ENCODE measurements around the gene GAB3.
"Not testable (repeated sequence)": the region's sequence is repeated elsewhere in the genome, so short reads cannot be mapped to it uniquely, and the experiment has no call there.

Gene GAB3

GRCh38 chrX:154658187-154658586 is 92.7 kb downstream of the GAB3 start:
- no peak for DNase-seq (ENCODE audit: low read depth, low spot score)

- no peak for DNase-seq (ENCODE audit: low read depth, low spot score)
Observed at GRCh38 chrX:154657226-154657805, 93.6 kb downstream of the GAB3 start.

DNA sequence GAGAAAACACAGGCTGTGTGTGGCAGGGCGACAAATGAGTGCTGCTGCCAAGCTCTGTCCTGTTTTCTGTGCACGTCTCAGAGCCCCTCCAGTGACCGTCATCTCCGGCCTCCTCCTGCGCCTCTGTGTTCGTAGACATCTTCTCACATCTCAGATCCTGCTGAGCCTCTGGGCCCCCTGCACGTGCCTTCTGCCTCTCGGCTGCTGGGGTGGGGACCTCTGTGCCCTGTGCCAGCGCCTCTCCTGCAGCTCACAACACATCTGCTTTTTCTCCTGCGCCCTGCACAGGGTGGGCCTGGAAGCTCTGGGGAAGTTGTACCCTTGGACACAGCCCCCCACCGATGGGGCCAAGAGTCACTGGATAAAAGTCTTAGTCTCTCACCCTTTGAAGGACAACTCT is 95.1 kb downstream of the GAB3 start:
- DNase-seq (ENCODE audit: low read depth, low spot score) = no peak

GRCh38 chrX:154655346-154655745 is 95.5 kb downstream of the GAB3 start:
- no peak for DNase-seq (ENCODE audit: low read depth, low spot score)

DNA sequence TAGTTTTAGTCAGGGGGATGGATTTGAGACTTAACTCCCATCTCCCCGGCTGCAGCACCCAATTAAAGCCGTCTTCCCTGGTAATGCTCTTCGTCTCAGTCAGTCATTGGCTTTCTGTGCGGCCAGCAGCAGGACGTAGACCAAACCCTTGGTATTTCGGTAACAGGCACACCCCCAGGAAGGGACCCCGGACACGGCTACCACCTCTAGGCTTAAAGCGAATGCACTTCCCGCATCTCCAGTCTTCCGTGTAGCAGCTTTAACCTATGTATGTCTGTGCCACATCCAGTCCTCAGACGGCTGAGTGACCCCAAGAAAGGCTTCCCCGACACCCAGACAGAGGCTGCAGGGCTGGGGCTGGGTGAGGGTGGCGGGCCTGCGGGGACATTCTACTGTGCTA is 96.0 kb downstream of the GAB3 start:
- DNase-seq (ENCODE audit: low read depth, low spot score) = no peak

DNA sequence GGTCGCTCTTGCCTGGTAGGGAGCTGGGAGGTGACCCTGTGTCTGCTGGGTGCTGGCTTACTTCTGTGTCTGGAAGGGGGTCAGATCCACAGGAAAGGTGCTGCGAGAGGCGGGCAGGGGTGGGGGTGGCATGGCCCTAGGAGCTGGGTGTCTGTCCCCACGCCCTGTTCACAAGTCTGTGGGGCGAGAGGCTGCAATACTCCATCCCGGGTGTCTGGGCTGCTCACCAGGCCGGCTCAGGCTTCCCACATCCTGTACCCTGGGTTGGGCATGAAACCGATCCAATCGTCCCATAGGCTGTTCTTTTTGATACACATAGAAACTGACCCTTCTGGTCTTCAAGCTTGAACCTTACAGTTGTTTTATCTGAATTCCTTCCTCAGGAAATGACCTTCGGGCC is 96.5 kb downstream of the GAB3 start:
- DNase-seq (ENCODE audit: low read depth, low spot score) = no peak

DNA sequence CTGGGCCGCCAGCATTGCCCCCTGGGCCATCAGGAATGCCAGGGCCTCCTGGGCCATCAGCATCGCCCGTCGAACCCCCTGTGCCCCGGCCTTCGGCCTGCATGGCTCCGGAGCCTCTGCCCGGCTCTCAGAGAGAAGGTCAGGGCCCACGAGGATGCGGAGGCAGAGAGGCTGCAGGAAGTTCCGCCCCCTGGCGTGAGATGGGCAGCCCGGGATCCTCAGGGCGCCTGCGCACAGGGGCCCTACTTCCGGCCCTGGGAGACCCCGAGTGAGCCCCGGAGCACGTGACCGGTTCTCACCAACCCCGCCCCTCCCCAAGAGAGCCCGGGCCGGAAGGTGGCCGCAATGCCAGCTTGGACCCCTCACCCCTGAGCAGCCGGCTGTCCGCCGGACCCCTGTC is 97.5 kb downstream of the GAB3 start, which contains the start of gene CTAG2:
Gene CTAG2, minus strand, starts transcription at position 167 of the 400 bp plus-strand sequence. Its CDS starts 64 bp downstream, at position 103.
- not testable (repeated sequence) for DNase-seq (ENCODE audit: low read depth, low spot score)

DNA sequence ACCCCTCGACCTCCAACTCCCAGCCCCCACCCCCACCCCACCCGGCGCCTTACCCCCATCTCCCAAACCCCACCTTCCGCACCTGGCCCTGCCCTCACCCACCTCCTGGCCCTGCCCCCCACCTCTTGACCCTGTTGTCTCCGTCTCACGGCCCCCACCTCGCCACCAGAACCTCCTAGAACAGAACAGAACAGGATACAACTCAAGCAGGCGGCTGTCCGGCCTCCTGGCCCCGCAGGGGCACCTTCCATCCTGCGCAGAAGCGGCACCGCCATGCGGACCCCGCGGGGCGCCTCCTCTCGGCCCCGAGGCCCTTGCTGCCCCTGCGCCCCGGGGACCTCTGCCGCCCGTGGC is 97.9 kb downstream of the GAB3 start:
- no peak for DNase-seq (ENCODE audit: low read depth, low spot score)

GRCh38 chrX:154652311-154653047 is 98.4 kb downstream of the GAB3 start:
- no peak for DNase-seq (ENCODE audit: low read depth, low spot score)

DNA sequence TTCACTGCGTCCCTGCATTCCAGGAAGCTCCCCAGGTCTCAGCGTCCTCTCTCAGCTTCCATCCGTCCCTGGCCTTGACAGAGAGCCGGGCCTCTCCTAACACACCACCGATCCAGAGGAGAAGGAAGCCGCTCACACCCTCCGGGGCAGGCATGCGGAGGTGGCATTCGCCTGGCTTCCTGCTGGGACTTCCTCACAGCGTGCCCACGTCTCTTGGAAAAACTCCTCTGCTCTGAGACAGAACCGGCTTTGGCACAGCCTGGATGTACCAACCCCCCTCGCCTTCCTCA is 100.7 kb downstream of the GAB3 start:
- no peak for DNase-seq (ENCODE audit: low read depth, low spot score)

- no peak for DNase-seq (ENCODE audit: low read depth, low spot score)
Observed at GRCh38 chrX:154649503-154650220, 101.2 kb downstream of the GAB3 start.

GRCh38 chrX:154648931-154649330 is 101.9 kb downstream of the GAB3 start:
- no peak for DNase-seq (ENCODE audit: low read depth, low spot score)

GRCh38 chrX:154645745-154646378 is 105.0 kb downstream of the GAB3 start:
- not testable (repeated sequence) for DNase-seq (ENCODE audit: low read depth, low spot score)

GRCh38 chrX:154643708-154644107 is 107.2 kb downstream of the GAB3 start:
- not testable (repeated sequence) for DNase-seq (ENCODE audit: low read depth, low spot score)

GRCh38 chrX:154641740-154642139 is 109.1 kb downstream of the GAB3 start:
- not testable (repeated sequence) for DNase-seq (ENCODE audit: low read depth, low spot score)

GRCh38 chrX:154633661-154634060 is 117.2 kb downstream of the GAB3 start:
- DNase-seq (ENCODE audit: low read depth, low spot score) = not testable (repeated sequence)

- not testable (repeated sequence) for DNase-seq (ENCODE audit: low read depth, low spot score)
Observed at GRCh38 chrX:154630949-154631348, 119.9 kb downstream of the GAB3 start.

- DNase-seq (ENCODE audit: low read depth, low spot score) = not testable (repeated sequence)
Observed at GRCh38 chrX:154628960-154629359, 121.9 kb downstream of the GAB3 start.
